Effector memory CD8-positive, alpha-beta T cell (primary cell): Measurements from ENCODE around the gene DPF3.
A peak's percentile ranks its signal among the peaks of the same experiment; 100 is the strongest.

ENCODE experiments used
- ATAC-seq: fragments of 150-1000 bp; cut with Tn5 transposase; replicated peaks from 2 replicates; pipeline ENCODE4 v1.10.0; 2021; ENCODE audit warnings: mild to moderate bottlenecking, moderate library complexity
- DNase-seq, 3 experiments: peaks; one replicate each; pipeline ENCODE4 v3.0.0; 2021
- H3K27ac Mint-ChIP-seq, 2 donors: one replicate each; pipeline ENCODE4 v1.8.0; 2022; ENCODE audit warnings: mild to moderate bottlenecking in 2 of 2, mixed read lengths in 2 of 2, moderate library complexity in 2 of 2
- H3K27me3 Mint-ChIP-seq, 2 donors: one replicate each; pipeline ENCODE4 v1.8.0; 2022; ENCODE audit warnings: mixed read lengths in 2 of 2
- H3K36me3 Mint-ChIP-seq: one replicate; pipeline ENCODE4 v1.8.0; 2022; ENCODE audit warnings: mild to moderate bottlenecking, moderate library complexity, mixed read lengths; ENCODE audit not compliant: insufficient read depth
- H3K4me1 Mint-ChIP-seq, 2 donors: one replicate each; pipeline ENCODE4 v1.8.0; 2022; ENCODE audit warnings: low read depth in 2 of 2, mixed read lengths in 2 of 2
- H3K4me3 Mint-ChIP-seq, 2 donors: one replicate each; pipeline ENCODE4 v1.8.0; 2022; ENCODE audit warnings: mild to moderate bottlenecking in 2 of 2, mixed read lengths in 2 of 2, moderate library complexity in 2 of 2
- H3K9me3 Mint-ChIP-seq, 2 donors: one replicate each; pipeline ENCODE4 v1.8.0; 2022; ENCODE audit warnings: mixed read lengths in 2 of 2

The DPF3 gene

GRCh38 chr14:72634691-72635616, 258.9 kb downstream of the DPF3 start:
- no peaks in the 10 kb centered on the region for H3K4me1 Mint-ChIP-seq
- H3K4me3 Mint-ChIP-seq = no peak overlapping the region
- no peak for ATAC-seq
- no peak overlapping the region for H3K27ac Mint-ChIP-seq
- H3K36me3 Mint-ChIP-seq = no peaks in the 10 kb centered on the region
- H3K9me3 Mint-ChIP-seq = no peaks in the 10 kb centered on the region
- no peak for DNase-seq
- H3K27me3 Mint-ChIP-seq = peaks cover 12 to 22% of the 10 kb centered on the region in 2 donors

GRCh38 chr14:72633551-72633950, 260.4 kb downstream of the DPF3 start:
- DNase-seq = no peak
- H3K27me3 Mint-ChIP-seq = peaks cover 19 to 25% of the 10 kb centered on the region in 2 donors
- no peak for ATAC-seq
- H3K4me3 Mint-ChIP-seq = no peak overlapping the region
- peak overlapping the region in 1 of 2 donors; percentile 1 for H3K27ac Mint-ChIP-seq
- H3K36me3 Mint-ChIP-seq = no peaks in the 10 kb centered on the region
- no peaks in the 10 kb centered on the region for H3K4me1 Mint-ChIP-seq
- no peaks in the 10 kb centered on the region for H3K9me3 Mint-ChIP-seq

- no peaks in the 10 kb centered on the region for H3K4me1 Mint-ChIP-seq
- no peak overlapping the region for H3K4me3 Mint-ChIP-seq
- H3K27me3 Mint-ChIP-seq = peaks cover 19 to 29% of the 10 kb centered on the region in 2 donors
- no peak for ATAC-seq
- DNase-seq = no peak
- no peak overlapping the region for H3K27ac Mint-ChIP-seq
- H3K36me3 Mint-ChIP-seq = no peaks in the 10 kb centered on the region
- no peaks in the 10 kb centered on the region for H3K9me3 Mint-ChIP-seq
Measured at GRCh38 chr14:72632727-72633126, 261.2 kb downstream of the DPF3 start.

- no peak for DNase-seq
- no peaks in the 10 kb centered on the region for H3K4me1 Mint-ChIP-seq
- no peaks in the 10 kb centered on the region for H3K36me3 Mint-ChIP-seq
- H3K4me3 Mint-ChIP-seq = no peak overlapping the region
- no peak overlapping the region for H3K27ac Mint-ChIP-seq
- H3K9me3 Mint-ChIP-seq = no peaks in the 10 kb centered on the region
- ATAC-seq = no peak
- peaks cover 19 to 29% of the 10 kb centered on the region in 2 donors for H3K27me3 Mint-ChIP-seq
Measured at GRCh38 chr14:72631401-72631800, 262.5 kb downstream of the DPF3 start.

- no peaks in the 10 kb centered on the region for H3K9me3 Mint-ChIP-seq
- ATAC-seq (no peak), DNase-seq (no peak)
- H3K27me3 Mint-ChIP-seq = peaks cover 19 to 29% of the 10 kb centered on the region in 2 donors
- no peak overlapping the region for H3K27ac Mint-ChIP-seq
- H3K4me3 Mint-ChIP-seq = no peak overlapping the region
- no peaks in the 10 kb centered on the region for H3K36me3 Mint-ChIP-seq
- no peaks in the 10 kb centered on the region for H3K4me1 Mint-ChIP-seq
Measured at GRCh38 chr14:72630374-72630773, 263.5 kb downstream of the DPF3 start.

GRCh38 chr14:72629534-72629933, 264.4 kb downstream of the DPF3 start:
- Mint-ChIP-seq H3K4me3 (no peak overlapping the region), H3K27me3 (peaks cover 19 to 29% of the 10 kb centered on the region in 2 donors), H3K36me3 (no peaks in the 10 kb centered on the region), H3K27ac (no peak overlapping the region), H3K4me1 (no peaks in the 10 kb centered on the region), H3K9me3 (no peaks in the 10 kb centered on the region)
- no peak for ATAC-seq
- no peak for DNase-seq

- peaks cover 10 to 13% of the 10 kb centered on the region in 2 donors for H3K27me3 Mint-ChIP-seq
- H3K4me1 Mint-ChIP-seq = no peaks in the 10 kb centered on the region
- ATAC-seq (no peak), DNase-seq (no peak)
- H3K4me3 Mint-ChIP-seq = no peak overlapping the region
- H3K27ac Mint-ChIP-seq = no peak overlapping the region
- no peaks in the 10 kb centered on the region for H3K9me3 Mint-ChIP-seq
- H3K36me3 Mint-ChIP-seq = peaks cover 2% of the 10 kb centered on the region
Measured at GRCh38 chr14:72625689-72626088, 268.2 kb downstream of the DPF3 start.

GRCh38 chr14:72621387-72622065, 272.4 kb downstream of the DPF3 start:
- H3K27ac Mint-ChIP-seq = no peak overlapping the region
- no peak for ATAC-seq
- peaks cover 5% of the 10 kb centered on the region for H3K36me3 Mint-ChIP-seq
- no peaks in the 10 kb centered on the region for H3K9me3 Mint-ChIP-seq
- H3K4me1 Mint-ChIP-seq = no peaks in the 10 kb centered on the region
- H3K27me3 Mint-ChIP-seq = peaks cover 26 to 30% of the 10 kb centered on the region in 2 donors
- no peak overlapping the region for H3K4me3 Mint-ChIP-seq
- DNase-seq = no peak

- Mint-ChIP-seq H3K4me3 (no peak overlapping the region), H3K27me3 (peaks cover 33 to 38% of the 10 kb centered on the region in 2 donors), H3K4me1 (peaks cover 2 to 4% of the 10 kb centered on the region in 2 donors), H3K36me3 (peaks cover 5% of the 10 kb centered on the region), H3K9me3 (no peaks in the 10 kb centered on the region), H3K27ac (no peak overlapping the region)
- no peak for ATAC-seq
- no peak for DNase-seq
Measured at GRCh38 chr14:72619881-72620280, 274.0 kb downstream of the DPF3 start.

- Mint-ChIP-seq H3K4me1 (peaks cover 2 to 4% of the 10 kb centered on the region in 2 donors), H3K36me3 (peaks cover 5% of the 10 kb centered on the region), H3K27me3 (peaks cover 34 to 41% of the 10 kb centered on the region in 2 donors), H3K4me3 (no peak overlapping the region), H3K27ac (no peak overlapping the region), H3K9me3 (no peaks in the 10 kb centered on the region)
- ATAC-seq (no peak), DNase-seq (no peak)
Measured at GRCh38 chr14:72619111-72619571, 274.8 kb downstream of the DPF3 start.

GRCh38 chr14:72618424-72618823, 275.5 kb downstream of the DPF3 start:
- Mint-ChIP-seq H3K4me1 (peaks cover 4% of the 10 kb centered on the region in 2 donors), H3K9me3 (no peaks in the 10 kb centered on the region), H3K27ac (no peak overlapping the region), H3K36me3 (peaks cover 5% of the 10 kb centered on the region), H3K27me3 (peaks cover 39 to 48% of the 10 kb centered on the region in 2 donors), H3K4me3 (no peak overlapping the region)
- no peak for DNase-seq
- ATAC-seq = no peak

- DNase-seq (no peak), ATAC-seq (no peak)
- H3K4me3 Mint-ChIP-seq = no peak overlapping the region
- H3K27ac Mint-ChIP-seq = no peak overlapping the region
- peaks cover 5% of the 10 kb centered on the region for H3K36me3 Mint-ChIP-seq
- H3K9me3 Mint-ChIP-seq = no peaks in the 10 kb centered on the region
- peaks cover 45 to 55% of the 10 kb centered on the region in 2 donors for H3K27me3 Mint-ChIP-seq
- peaks cover 4% of the 10 kb centered on the region in 2 donors for H3K4me1 Mint-ChIP-seq
Measured at GRCh38 chr14:72617391-72618031, 276.4 kb downstream of the DPF3 start.

- Mint-ChIP-seq H3K36me3 (peaks cover 5% of the 10 kb centered on the region), H3K4me3 (no peak overlapping the region), H3K27me3 (peaks cover 51 to 62% of the 10 kb centered on the region in 2 donors), H3K4me1 (peaks cover 4% of the 10 kb centered on the region in 2 donors), H3K9me3 (no peaks in the 10 kb centered on the region), H3K27ac (no peak overlapping the region)
- ATAC-seq = no peak
- DNase-seq = no peak
Measured at GRCh38 chr14:72616811-72617210, 277.1 kb downstream of the DPF3 start.
